ENCODE measurements around the gene POGLUT2.

POGLUT2 gene

GRCh38 chr13:102798581-102799425, at the start of gene POGLUT2, which contains the start of gene BIVM:
POGLUT2 (minus strand) TSS chr13:102798976; CDS start chr13:102798670, 306 bp downstream.
BIVM (plus strand) TSS chr13:102799119; CDS start chr13:102807268, 8,149 bp downstream.
- peak; percentile 72 to 86 for DNase-seq (ENCODE audit: extremely low read depth in 1 of 2, low read depth in 1 of 2)

- no peak for DNase-seq (ENCODE audit: extremely low read depth in 1 of 2, low read depth in 1 of 2)
Measured at GRCh38 chr13:102847272-102848234, 48.8 kb upstream of the POGLUT2 start.

DNA sequence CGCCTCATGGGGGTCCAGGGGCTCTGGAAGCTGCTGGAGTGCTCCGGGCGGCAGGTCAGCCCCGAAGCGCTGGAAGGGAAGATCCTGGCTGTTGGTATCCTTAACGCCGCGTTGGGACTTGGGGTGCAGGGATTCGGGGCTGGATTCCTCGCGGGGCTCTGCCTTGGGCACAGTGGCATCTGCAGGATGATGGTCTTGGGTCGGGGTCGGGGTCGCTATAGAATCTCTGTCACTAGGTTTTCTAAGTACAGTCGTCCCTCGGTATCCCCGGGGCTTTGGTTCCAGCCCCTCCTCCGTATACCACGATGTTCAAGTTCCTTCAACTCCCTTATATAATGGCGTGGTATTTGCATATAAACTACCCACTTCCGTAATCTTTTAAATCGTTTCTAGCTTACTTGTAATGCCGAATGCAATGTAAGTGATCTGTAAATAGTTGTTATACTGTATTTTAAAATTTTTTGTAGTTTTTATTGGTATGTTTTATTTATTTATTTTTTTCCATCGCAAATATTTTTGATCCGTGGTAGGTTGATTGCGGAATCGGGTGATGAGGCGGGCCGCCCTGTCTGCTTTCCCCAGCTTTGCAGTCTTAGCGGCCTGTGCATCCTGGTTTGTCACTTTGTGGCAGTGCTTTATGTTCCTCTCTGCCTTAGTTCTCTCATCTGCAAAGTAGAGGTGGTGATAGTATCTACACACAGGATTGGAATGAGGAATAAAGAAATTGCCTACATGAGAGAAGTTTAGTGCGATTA, 47.7 kb upstream of the POGLUT2 start:
- no peak for DNase-seq (ENCODE audit: extremely low read depth in 1 of 2, low read depth in 1 of 2)

DNA sequence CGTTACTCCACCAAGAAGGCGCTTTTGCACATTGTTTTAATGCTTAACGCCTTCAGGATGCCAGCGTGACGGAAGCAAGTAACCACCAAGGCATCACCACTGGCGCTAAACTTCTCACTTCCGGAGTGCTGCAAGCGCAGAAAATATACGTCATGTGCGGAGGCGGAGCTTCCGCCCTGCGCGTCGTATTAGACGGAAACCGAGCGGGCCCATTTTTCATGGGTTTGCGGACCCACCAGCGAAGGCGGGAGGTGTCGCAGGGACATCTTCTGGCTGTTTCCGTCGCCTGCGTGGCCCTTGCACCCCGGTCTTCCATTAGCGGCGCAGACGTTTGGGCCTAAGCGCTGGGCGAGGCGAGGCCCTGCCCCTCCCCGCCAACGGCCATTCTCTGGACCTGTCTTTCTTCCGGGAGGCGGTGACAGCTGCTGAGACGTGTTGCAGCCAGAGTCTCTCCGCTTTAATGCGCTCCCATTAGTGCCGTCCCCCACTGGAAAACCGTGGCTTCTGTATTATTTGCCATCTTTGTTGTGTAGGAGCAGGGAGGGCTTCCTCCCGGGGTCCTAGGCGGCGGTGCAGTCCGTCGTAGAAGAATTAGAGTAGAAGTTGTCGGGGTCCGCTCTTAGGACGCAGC, 47.0 kb upstream of the POGLUT2 start, which contains the start of gene ERCC5:
Gene ERCC5 (plus strand): TSS at position 403 of the 631 bp plus-strand sequence. CDS start 235 bp downstream, outside the sequence.
- peak; percentile 91 for DNase-seq (ENCODE audit: extremely low read depth in 1 of 2, low read depth in 1 of 2)

DNA sequence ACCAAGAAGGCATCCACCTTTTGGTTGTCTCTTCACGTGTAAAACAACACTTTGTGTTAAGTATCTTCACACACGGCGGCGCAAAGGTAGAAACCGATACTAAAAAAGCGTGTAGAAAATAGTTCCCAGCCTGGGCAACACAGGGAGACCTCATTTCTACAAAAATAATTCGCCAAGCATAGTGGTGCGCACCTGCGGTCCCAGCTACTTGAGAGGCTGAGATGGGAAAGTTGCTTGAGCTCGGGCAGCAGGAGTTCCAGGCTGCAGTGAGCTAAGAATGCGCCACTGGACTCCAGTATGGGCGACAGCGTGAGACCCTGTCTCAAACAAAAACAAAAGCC, 46.5 kb upstream of the POGLUT2 start:
- no peak for DNase-seq (ENCODE audit: extremely low read depth in 1 of 2, low read depth in 1 of 2)

- no peak for DNase-seq (ENCODE audit: extremely low read depth in 1 of 2, low read depth in 1 of 2)
Measured at GRCh38 chr13:102839462-102839861, 40.7 kb upstream of the POGLUT2 start.

GRCh38 chr13:102838982-102839381, 40.2 kb upstream of the POGLUT2 start:
- DNase-seq (ENCODE audit: extremely low read depth in 1 of 2, low read depth in 1 of 2) = no peak

DNA sequence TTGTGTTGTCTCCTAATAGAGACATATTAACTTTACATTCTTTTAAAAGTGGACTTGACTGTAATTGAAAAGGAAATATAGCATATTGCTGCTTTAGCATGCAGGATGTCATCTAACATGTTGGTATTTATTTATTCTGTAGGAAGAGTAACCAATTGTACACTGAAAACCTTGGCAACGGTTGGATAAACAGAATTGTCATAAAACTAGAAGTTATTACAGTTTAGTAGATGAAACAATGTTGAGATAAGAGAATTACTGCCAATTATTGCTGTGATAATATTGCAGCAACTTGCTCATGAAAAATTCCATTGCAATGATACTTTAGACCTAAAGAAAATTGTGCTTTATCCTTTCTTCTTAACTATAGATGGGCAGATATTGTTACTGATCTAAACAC, 39.5 kb upstream of the POGLUT2 start:
- no peak for DNase-seq (ENCODE audit: extremely low read depth in 1 of 2, low read depth in 1 of 2)

DNA sequence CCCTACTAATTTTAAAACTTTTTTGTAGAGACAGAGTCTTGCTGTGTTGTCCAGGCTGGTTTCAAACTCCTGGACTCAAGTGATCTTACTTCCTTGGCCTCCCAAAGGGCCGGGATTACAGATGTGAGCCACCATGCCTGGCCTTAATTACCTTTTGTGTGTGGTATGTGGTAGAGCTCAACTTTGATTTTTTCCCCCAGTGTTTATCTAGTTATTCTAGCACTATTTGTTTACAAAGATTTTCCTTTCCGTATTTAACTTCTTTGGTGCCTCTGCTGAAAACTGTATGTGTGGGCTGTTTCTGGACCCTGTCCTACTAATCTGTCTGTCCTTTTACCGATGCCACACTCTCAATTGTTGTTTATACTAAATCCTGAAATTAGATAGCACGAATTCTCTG, 37.7 kb upstream of the POGLUT2 start:
- DNase-seq (ENCODE audit: extremely low read depth in 1 of 2, low read depth in 1 of 2) = no peak

- DNase-seq (ENCODE audit: extremely low read depth in 1 of 2, low read depth in 1 of 2) = no peak
Measured at GRCh38 chr13:102830646-102831045, 31.9 kb upstream of the POGLUT2 start.

- DNase-seq (ENCODE audit: extremely low read depth in 1 of 2, low read depth in 1 of 2) = no peak
Measured at GRCh38 chr13:102825921-102826706, 27.3 kb upstream of the POGLUT2 start.

DNA sequence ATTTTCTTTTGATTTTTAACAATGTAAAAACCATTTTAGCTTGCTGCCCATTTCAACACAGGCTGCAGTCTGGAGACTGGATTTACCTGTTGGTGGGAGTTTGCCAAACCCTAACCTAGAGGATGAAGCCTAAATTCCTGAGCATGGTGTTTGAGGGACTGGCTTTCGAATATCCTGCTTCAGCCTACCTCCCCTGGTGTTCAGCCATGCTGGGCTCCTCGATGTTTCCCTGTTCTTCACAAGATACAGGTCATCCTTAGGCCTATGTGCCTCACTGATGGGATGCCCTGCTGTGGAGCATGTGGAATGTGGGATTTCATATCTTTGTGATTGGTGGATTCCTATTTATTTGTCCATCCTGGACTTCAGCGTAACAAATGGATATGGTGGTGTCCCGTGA, 26.6 kb upstream of the POGLUT2 start:
- DNase-seq (ENCODE audit: extremely low read depth in 1 of 2, low read depth in 1 of 2) = no peak

DNA sequence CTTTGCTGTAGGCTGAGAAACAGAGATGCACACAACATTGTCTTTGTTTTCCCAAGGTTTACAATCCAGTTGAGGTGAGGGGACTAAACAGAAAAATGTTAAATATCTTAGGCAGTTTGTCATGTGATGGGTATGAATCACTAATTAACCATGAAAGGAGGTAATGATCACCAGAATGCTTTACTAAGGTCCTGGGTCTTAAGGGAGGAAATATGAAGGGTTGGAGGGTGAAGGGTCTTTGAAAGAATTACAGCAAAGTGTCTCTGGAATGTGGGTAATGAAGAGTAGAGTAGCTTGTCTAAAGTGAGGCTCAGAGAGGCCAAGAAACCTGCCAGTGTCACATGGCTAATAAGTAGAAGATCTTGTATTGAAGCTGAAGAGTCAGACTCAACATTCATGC, 19.1 kb upstream of the POGLUT2 start:
- DNase-seq (ENCODE audit: extremely low read depth in 1 of 2, low read depth in 1 of 2) = no peak

DNA sequence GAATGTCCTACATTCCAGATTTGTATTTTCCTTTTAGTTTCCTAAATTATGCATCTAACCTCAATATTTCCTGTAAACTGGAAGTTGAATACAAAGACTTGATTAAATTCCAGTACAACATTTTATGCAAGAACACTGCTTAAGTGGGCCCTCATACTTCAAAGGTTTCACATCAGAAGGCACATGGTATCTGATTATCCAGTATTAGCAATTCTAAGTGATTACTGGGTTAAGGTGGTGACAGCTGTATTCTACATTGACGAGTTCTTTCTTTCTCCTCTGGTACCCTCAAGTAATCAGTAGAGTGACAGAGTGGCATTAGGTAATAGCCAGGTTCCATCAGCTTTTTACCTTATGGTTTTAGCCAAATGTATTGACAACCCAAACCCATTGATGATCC, 18.5 kb upstream of the POGLUT2 start:
- DNase-seq (ENCODE audit: extremely low read depth in 1 of 2, low read depth in 1 of 2) = no peak

- DNase-seq (ENCODE audit: extremely low read depth in 1 of 2, low read depth in 1 of 2) = no peak
Measured at GRCh38 chr13:102816708-102817107, 17.9 kb upstream of the POGLUT2 start.

GRCh38 chr13:102815788-102816187, 17.0 kb upstream of the POGLUT2 start:
- DNase-seq (ENCODE audit: extremely low read depth in 1 of 2, low read depth in 1 of 2) = no peak

- no peak for DNase-seq (ENCODE audit: extremely low read depth in 1 of 2, low read depth in 1 of 2)
Measured at GRCh38 chr13:102814793-102815192, 16.0 kb upstream of the POGLUT2 start.

GRCh38 chr13:102814025-102814607, 15.3 kb upstream of the POGLUT2 start:
- DNase-seq (ENCODE audit: extremely low read depth in 1 of 2, low read depth in 1 of 2) = no peak

- no peak for DNase-seq (ENCODE audit: extremely low read depth in 1 of 2, low read depth in 1 of 2)
Measured at GRCh38 chr13:102812611-102813287, 14.0 kb upstream of the POGLUT2 start.

Data from stimulated activated CD8-positive, alpha-beta memory T cell treated with anti-CD3 and anti-CD28 coated beads, Interleukin-7, amount 100 ng/mL, for 48 hours (primary cell).